HepG2 (cell line): ENCODE data around the gene PLBD2.

Experiments used
- CREM ChIP-seq, 2 experiments: sonication (generic) in 1 of 2; formaldehyde crosslinking in 1 of 2; IDR thresholded peaks; 2 replicates each; pipeline versions ENCODE4 v1.4.0 to v1.6.1; 2016 to 2020; ENCODE audit warnings: antibody characterized with exemption in 1 of 2, mild to moderate bottlenecking in 1 of 2, missing genetic modification reagents in 1 of 2
- CTCF ChIP-seq: sonication (generic); formaldehyde crosslinking; IDR thresholded peaks from 2 replicates; pipeline ENCODE4 v1.5.0; 2020; ENCODE audit warnings: mild to moderate bottlenecking, missing genetic modification reagents, moderate library complexity
- FOXA1 ChIP-seq, 2 experiments: fragments of 450-650 bp in 1 of 2; sonication (generic) in 1 of 2; formaldehyde crosslinking in 1 of 2; IDR thresholded peaks; 2 replicates each; pipeline versions ENCODE4 v1.4.0 to v1.6.1; 2016 to 2020; ENCODE audit warnings: missing genetic modification reagents in 1 of 2
- MYC ChIP-seq: sonication (generic); formaldehyde crosslinking; IDR thresholded peaks from 2 replicates; pipeline ENCODE4 v1.9.0; 2021; ENCODE audit warnings: missing genetic modification reagents, borderline replicate concordance
- POLR2AphosphoS5 ChIP-seq: IDR thresholded peaks from 2 replicates; pipeline ENCODE4 v1.6.1; 2012; ENCODE audit warnings: low read depth, low read length
- RXRA ChIP-seq: sonication (generic); formaldehyde crosslinking; IDR thresholded peaks from 2 replicates; pipeline ENCODE4 v1.5.1; 2020; ENCODE audit warnings: missing genetic modification reagents
- ZBTB1 ChIP-seq: sonication (generic); formaldehyde crosslinking; IDR thresholded peaks from 2 replicates; pipeline ENCODE4 v1.4.0; 2020; ENCODE audit warnings: missing genetic modification reagents, borderline replicate concordance
- ZNF557 ChIP-seq: sonication (generic); formaldehyde crosslinking; IDR thresholded peaks from 2 replicates; pipeline ENCODE4 v1.4.0; 2020; ENCODE audit warnings: missing genetic modification reagents
- ZNF776 ChIP-seq: sonication (generic); formaldehyde crosslinking; IDR thresholded peaks from 2 replicates; pipeline ENCODE4 v1.4.0; 2020; ENCODE audit warnings: mild to moderate bottlenecking, missing genetic modification reagents

GRCh38 chr12:113361574-113362370, 3.4 kb downstream of the PLBD2 start:
- no peak for TF ChIP-seq FOXA1 (IDR thresholded peaks at IDR 0.05)
- TF ChIP-seq FOXA1 (CRISPR knock-in tag; IDR thresholded peaks at IDR 0.05) = no peak
- TF ChIP-seq ZBTB1 (CRISPR knock-in tag) = no peak
- no peak for TF ChIP-seq ZNF557
- TF ChIP-seq MYC (CRISPR knock-in tag) = no peak
- TF ChIP-seq POLR2AphosphoS5 = no peak
- TF ChIP-seq RXRA (CRISPR knock-in tag) = no peak
- no peak for TF ChIP-seq CTCF (CRISPR knock-in tag)
- TF ChIP-seq CREM (IDR thresholded peaks at IDR 0.05) = no peak
- TF ChIP-seq CREM (CRISPR knock-in tag; IDR thresholded peaks at IDR 0.05) = no peak
- TF ChIP-seq ZNF776 = no peak
